ENCODE data around the gene VAMP2.

VAMP2 gene

DNA sequence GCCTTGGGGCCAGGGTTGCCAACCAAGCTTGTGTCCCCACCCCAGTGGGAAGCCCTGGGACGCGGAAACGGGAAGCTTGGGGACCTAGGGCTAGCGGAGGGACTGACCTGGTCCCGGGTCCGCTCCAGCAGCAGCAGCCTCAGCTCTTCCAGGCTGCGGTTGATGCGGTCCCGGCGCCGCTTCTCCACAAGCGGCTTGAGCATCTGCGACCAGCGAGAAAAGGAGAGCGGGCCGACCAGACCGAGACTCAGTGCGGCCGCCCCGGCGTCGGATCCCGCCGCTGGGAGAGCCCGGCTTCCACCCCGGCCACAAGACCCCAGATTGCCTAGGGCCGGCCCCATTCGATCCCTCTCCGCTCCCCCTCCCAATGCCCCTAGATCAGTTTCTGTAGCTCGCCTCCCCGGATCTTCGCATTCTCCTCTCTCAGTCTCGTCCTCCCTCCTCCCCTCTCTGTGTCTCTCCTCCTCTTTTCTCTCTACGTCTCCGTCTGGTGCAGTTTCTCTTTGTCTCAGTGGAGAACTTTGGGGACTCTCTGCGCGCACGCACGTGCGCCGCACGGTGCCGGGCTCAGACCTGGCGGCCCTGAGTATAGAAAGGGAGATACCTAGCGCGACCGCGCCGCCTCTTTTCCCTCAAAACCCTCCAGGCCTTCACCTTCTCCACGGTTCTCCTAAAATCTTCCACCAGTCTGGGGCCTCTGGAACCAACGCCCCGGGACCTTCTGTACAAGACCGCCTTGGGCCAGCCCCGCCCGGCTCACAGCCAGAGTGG lies 39.6 kb downstream of the VAMP2 start:
- no peak for DNase-seq (ENCODE audit: low spot score)

DNA sequence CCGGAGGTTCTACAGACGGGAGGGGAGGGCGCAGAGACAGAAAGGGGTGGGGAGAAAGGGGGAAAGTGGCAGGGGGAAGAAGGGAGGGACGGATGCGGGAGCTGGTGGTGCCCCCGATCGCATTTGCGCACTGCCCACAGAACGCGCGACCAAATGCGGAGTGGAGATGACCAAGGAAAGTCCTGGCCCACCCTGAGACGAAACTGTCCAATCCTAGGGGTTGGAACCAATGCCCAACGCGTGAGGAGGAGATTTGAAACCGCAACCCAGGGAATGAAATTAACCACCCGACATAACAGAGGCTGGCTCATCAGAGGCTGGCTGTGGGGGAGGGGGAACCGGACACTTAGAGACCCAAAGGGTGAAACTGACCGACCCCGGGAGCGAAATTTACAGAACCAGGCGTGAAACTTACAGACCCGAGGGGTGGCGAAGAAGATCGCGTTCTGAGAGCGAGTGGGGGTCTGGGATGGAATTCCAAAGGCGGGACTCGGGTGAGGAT lies 40.3 kb downstream of the VAMP2 start:
- no peak for DNase-seq (ENCODE audit: low spot score)

DNA sequence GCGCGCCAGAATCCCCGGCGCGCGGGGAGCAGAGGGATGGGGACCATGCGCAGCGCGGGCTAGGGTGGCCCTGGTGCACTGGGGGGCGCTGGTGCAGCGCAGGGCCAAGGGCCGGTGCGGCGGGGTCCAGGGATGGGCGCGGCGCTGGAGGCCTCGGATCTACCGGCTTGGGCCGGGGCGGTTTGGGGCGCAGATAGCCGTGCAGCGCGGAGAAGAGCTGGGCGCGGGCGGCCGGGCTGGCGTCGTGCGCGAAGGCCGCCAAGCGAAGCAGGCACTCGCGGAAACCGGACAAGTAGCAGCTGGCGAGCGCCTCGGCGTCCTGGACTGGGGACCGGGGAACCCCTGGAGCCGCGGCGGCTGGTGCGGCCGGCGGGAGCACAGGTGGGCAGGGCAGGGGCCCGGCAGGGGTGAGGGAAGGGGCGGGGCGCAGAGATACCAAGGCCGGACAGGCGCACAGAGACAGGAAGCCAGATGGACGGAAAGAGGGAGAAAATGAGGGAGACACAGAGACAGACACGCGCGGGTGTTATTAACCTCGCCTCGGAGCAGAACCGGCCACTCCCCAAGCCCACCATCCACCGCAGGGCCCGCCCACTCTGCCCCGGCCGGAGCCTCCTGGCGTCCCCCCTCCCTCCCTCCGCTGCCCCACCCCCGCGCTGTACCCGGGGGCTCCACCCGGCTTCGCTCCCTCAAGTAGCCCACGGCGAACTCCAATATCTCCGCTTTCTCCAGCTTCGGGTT lies 40.9 kb downstream of the VAMP2 start:
- peak; percentile 56 for DNase-seq (ENCODE audit: low spot score)

DNA sequence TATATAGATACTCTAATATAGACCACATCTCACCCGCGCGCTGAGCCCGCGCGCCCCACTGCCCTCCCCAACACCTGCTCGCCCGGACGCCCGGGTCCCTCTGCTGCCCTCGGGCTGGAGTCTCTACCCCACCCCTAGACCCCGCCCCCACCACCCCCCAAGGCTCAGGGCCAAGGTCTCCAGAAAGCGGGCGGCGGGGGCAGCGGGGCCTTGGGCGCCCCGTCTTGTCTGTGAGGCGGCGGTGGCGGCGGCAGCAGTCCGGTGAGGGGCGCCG lies 41.4 kb downstream of the VAMP2 start:
- DNase-seq (ENCODE audit: low spot score), result no peak

DNA sequence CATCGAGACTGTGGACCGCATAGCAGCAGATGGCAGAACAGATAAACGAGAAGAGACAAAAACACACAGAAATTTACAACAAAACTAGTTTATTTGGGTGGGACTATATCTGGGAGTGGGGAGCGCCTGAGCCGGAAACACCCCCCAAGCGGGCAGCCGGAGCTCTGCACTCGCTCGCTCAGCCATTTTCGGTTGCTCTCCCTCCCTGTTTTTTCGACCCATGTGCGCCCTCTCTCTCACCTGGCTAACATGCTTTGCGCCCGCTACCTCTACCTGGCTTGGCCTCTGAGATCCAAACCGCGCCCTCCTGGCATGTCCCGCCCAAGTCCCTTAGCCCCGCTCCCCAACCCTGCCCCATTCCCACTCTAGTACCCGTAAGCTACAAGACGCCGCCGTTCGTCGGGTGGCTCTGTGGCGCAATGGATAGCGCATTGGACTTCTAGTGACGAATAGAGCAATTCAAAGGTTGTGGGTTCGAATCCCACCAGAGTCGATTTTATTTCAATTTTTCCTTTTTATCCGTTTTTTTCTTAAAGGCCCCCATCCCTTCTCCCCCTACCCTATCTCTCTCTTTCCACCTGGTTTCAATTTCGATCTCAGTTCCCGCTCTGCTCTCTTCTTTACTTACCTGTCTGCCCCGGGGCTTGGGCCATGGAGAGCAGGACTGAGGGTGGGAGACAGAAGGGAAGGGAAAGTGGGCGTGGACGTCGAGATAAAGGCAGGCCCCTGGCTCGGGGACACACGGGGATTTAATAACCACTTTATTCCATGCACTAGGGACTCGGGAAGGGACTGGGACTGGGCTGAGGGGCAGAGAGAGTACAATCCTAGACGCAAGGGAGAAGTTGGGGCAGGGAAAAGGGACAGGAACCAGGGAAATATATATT lies 42.0 kb downstream of the VAMP2 start:
- peak; percentile 64 for DNase-seq (ENCODE audit: low spot score)

DNA sequence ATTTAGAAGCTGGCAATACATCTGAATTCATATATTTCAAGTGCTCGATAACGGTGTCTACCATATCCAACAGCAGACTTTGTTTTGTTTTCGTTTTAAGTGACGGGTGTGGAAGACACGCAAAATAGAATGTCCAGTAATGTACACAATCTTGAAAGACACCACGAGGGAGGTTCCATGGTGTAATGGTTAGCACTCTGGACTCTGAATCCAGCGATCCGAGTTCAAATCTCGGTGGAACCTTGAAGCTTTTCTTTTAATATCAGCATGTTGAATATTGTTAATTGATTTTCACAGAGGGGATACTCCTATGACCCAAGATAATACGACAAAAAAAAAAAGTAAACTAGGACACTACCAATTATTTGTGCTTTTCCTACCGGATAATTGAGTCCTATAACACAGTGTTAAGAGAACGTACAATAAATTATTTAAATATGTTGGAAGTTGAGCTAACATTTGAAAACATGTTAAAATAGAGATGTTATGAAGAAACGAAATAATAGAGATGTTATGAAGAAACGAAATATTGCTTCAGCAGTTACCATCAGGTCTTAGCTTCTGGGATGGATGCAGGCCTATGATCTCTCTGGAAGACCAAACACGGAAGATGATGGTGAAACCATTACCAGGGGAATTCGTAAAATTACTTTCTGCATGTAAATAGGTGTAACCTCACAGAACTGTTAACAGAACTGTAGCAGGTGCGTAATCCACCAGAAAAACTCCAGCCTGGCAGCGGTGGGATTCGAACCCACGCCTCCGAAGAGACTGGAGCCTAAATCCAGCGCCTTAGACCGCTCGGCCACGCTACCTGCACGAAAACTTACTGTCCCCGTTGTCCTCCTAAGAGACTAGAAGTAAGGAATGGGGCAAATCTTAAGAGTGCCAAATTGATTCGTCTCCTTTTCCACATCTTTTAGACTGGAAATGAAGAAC lies 42.9 kb downstream of the VAMP2 start:
- DNase-seq (ENCODE audit: low spot score), result peak; percentile 91

DNA sequence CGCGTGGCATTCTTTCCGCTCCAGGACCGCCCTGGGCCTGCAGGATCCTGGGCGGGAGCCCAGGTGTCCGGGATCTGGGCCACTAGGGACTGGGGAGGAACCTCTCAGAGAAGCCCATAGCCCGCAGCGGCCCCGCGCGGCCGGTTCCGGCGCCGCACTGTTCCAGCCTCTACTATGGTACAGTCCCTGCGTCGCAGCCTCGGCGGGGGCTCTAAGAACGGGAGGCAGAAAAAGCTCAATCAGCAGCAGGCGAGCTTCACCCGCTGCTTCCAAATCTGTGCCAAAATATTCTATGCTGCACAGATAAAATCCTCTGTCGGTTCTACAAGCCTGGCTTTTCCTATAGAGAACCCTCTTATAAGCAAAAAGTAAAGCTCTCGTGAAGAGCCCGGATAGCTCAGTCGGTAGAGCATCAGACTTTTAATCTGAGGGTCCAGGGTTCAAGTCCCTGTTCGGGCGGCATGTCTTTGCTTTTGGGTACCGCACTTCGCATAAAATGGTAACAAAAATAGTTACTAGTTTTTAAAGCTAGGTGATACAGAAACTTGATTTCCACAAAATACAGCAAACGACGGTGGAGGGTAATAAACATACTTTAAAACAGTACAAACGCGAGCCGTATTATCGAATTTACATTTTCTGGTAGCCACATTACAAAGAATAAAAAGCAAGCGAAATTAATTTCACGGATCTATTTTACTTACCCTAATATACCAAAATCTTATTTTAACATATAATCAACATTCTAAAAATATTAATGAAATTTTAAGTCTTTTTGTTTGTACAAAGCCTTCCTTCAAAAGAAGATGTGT lies 43.8 kb downstream of the VAMP2 start:
- peak; percentile 87 for DNase-seq (ENCODE audit: low spot score)

GRCh38 chr17:8117980-8118768 lies 44.6 kb downstream of the VAMP2 start, which contains the start of gene ALOXE3:
Gene ALOXE3, minus strand, starts transcription at chr17:8118514. Its CDS starts 524 bp downstream, at chr17:8117990.
- DNase-seq (ENCODE audit: low spot score), result no peak

GRCh38 chr17:8117367-8117979 lies 45.3 kb downstream of the VAMP2 start:
- no peak for DNase-seq (ENCODE audit: low spot score)

- no peak for DNase-seq (ENCODE audit: low spot score)
These were observed 46.0 kb downstream of the VAMP2 start for GRCh38 chr17:8116776-8117175.

DNA sequence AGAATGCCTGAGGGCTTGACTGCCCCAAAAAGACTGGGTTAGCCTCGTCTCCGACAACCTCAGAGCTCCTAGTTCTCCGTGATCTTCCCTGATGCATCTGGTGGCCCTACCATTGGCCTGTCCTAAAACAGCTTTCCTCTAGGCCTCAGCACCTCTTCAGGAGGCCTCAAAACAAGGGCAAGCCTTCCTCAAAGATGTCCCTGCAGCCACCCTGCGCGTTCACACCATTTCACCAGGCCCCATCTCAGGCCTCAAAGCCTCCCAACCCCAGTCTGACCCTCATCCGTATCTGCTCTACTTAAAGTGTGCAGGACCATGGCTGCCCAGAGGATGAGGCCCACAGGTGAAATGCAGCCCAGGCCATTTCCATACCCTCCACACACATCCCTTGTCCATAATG lies 51.8 kb downstream of the VAMP2 start:
- no peak for DNase-seq (ENCODE audit: low spot score)

- no peak for DNase-seq (ENCODE audit: low spot score)
These were observed 52.3 kb downstream of the VAMP2 start for GRCh38 chr17:8110456-8110804.

DNA sequence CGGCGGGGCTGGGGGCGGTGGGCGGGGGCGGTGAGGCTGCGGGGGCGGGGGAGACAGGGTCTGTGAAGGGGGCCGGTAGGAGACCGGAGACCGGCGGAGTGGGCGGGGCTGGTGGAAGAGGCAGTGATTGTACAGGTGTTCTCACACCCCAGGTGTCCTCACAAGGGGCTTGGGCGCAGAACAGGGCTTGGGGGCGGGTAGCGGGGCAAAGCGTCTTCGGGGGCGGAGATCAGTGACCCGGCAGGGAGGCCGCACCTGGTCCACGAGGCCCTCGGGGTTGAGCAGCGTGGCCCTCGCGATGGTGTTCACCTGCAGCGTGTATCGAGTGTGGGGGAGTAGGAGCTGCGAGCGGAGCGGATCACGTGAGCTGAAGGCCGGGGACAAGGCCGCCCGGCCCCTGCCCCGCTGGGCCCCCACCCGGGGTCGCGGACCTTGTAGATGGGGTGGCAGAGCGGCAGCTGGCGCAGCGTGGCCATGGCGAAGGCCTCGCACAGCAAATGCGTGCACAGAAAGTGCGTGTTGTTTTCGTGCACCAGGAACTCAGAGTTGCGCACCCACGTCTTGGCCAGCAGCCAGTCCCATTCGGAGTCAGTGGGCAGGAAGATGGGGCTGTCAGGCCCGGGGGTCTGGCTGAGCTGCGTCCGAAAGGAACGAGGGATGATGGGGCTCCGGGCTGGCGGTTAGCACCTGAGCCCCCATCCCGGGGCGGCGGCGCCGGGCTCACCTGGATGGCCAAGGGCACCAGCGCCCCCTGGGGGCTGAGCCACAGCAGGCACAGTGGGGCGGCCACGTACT lies 52.9 kb downstream of the VAMP2 start:
- DNase-seq (ENCODE audit: low spot score), result no peak

Measured in putamen (tissue), 1 donor.